Tibial artery (tissue), 4 donors: ENCODE data around the gene MUC5B.

Source experiments
- DNase-seq, 2 donors: peaks; one replicate each; pipeline ENCODE4 v3.0.0-alpha.2; 2019
- H3K27ac ChIP-seq, 2 donors: fragments of 200-600 bp; sonication (generic) in 1 of 2; 1 replicate in 1 of 2; 2 replicates in 1 of 2; pipeline ENCODE4 v1.5.1; 2018 to 2019; ENCODE audit warnings: mild to moderate bottlenecking in 1 of 2
- H3K27me3 ChIP-seq, 2 donors: fragments of 200-600 bp; sonication (generic) in 1 of 2; one replicate each; pipeline versions ENCODE4 v1.5.1 to v1.6.0; 2016 to 2019
- H3K36me3 ChIP-seq, 3 donors: fragments of 200-600 bp; sonication (generic) in 2 of 3; one replicate each; pipeline ENCODE4 v1.5.1; 2016 to 2019; ENCODE audit warnings: mild to moderate bottlenecking in 2 of 3
- H3K4me1 ChIP-seq, 4 donors: fragments of 200-600 bp; sonication (generic) in 2 of 4; 1 replicate in 3 of 4; 2 replicates in 1 of 4; pipeline ENCODE4 v1.5.1; 2016 to 2019
- H3K4me3 ChIP-seq, 2 donors: fragments of 200-600 bp; sonication (generic) in 1 of 2; 1 replicate in 1 of 2; 2 replicates in 1 of 2; pipeline ENCODE4 v1.5.1; 2018 to 2019; ENCODE audit warnings: mild to moderate bottlenecking in 2 of 2
- H3K9me3 ChIP-seq, 3 donors: fragments of 200-600 bp; sonication (generic) in 1 of 3; one replicate each; pipeline ENCODE4 v1.5.1; 2016 to 2019
- intact Hi-C: fragments of 100-400 bp; cut with DNase I; formaldehyde crosslinking; loops from one replicate; pipeline ENCODE4 v1.15.0; 2023; ENCODE audit warnings: low total_unique reads
- TF ChIP-seq, protein P1 (sequence below), 2 experiments: fragments of 200-600 bp in 1 of 2; fragments of 450-650 bp in 1 of 2; IDR thresholded peaks; one replicate each; pipeline ENCODE4 v1.5.1; 2017 to 2019; ENCODE audit warnings: antibody characterized with exemption in 2 of 2, mild to moderate bottlenecking in 1 of 2, moderate library complexity in 1 of 2

The MUC5B gene

DNA sequence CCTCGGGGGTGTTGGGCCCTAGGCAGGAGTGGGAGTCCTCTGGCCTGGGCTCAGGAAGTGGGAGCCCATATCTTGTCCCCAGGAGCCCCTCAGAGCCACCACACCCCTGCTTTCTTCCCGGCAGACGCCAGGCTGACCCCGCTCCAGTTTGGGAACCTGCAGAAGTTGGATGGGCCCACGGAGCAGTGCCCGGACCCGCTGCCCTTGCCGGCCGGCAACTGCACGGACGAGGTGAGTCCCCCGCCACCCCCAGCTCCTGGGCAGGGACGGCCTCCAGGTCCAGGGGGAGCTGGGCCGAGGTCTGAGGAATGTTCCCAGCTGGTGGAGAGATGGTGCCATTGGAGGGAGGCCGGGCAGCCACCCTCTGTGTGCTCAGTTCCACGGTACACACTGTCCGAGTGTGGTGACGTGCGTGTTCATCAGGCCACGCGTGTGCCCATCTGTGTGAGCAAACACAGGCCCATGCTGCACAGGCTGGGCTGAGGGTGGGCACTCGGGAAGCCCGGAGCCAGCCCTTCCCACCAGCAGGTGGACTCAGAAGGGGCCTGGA is 4.8 kb downstream of the MUC5B start:
- no peak overlapping the region for H3K4me3 ChIP-seq
- no peaks in the 10 kb centered on the region for H3K36me3 ChIP-seq
- no peaks in the 10 kb centered on the region for H3K9me3 ChIP-seq
- intact Hi-C loops, result no loop called here
- TF ChIP-seq, protein P1, sequence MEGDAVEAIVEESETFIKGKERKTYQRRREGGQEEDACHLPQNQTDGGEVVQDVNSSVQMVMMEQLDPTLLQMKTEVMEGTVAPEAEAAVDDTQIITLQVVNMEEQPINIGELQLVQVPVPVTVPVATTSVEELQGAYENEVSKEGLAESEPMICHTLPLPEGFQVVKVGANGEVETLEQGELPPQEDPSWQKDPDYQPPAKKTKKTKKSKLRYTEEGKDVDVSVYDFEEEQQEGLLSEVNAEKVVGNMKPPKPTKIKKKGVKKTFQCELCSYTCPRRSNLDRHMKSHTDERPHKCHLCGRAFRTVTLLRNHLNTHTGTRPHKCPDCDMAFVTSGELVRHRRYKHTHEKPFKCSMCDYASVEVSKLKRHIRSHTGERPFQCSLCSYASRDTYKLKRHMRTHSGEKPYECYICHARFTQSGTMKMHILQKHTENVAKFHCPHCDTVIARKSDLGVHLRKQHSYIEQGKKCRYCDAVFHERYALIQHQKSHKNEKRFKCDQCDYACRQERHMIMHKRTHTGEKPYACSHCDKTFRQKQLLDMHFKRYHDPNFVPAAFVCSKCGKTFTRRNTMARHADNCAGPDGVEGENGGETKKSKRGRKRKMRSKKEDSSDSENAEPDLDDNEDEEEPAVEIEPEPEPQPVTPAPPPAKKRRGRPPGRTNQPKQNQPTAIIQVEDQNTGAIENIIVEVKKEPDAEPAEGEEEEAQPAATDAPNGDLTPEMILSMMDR (IDR thresholded peaks at IDR 0.05), result no peak
- peaks cover 0 to 17% (median 0%) of the 10 kb centered on the region in 4 donors for H3K4me1 ChIP-seq
- peaks cover 0 to 93% of the 10 kb centered on the region in 2 donors for H3K27me3 ChIP-seq
- peak in 1 of 2 donors; percentile 60 for DNase-seq
- no peak overlapping the region for H3K27ac ChIP-seq

DNA sequence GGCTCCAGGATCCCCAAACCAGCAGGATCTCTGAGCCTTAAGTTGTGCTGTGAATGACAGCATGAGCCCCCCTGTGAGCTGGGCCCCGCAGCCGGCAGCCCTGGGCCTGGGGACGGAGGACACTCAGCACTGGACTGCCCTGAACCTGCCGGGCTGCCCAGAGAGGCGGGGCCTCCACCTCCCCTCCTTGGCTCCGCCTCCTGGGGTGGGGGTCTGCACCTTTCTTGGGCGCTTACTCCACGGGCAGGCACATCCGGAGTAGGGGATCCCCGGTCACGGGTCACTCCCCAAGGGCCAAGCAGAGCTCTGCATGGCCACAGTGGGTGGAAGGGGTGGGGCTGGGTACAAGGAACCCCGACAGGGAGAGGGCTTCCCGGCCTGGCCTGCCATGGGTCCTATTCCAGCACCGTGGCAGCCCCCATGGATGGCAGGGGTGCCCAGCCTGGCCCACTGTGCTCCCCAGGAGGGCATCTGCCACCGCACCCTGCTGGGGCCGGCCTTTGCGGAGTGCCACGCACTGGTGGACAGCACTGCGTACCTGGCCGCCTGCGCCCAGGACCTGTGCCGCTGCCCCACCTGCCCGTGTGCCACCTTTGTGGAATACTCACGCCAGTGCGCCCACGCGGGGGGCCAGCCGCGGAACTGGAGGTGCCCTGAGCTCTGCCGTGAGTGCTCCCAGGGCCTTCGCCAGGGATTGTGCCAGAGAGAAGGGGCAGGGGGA is 5.4 kb downstream of the MUC5B start:
- TF ChIP-seq, protein P1 (IDR thresholded peaks at IDR 0.05), result no peak
- Histone ChIP-seq H3K4me1 (peaks cover 0 to 10% (median 0%) of the 10 kb centered on the region in 4 donors), H3K4me3 (no peak overlapping the region), H3K27me3 (peaks cover 0 to 86% of the 10 kb centered on the region in 2 donors), H3K36me3 (no peaks in the 10 kb centered on the region), H3K27ac (no peak overlapping the region), H3K9me3 (no peaks in the 10 kb centered on the region)
- intact Hi-C loops, result no loop called here
- peak in 1 of 2 donors; percentile 63 for DNase-seq

GRCh38 chr11:1228921-1229451 is 6.1 kb downstream of the MUC5B start:
- Histone ChIP-seq H3K4me1 (peaks cover 0 to 3% (median 0%) of the 10 kb centered on the region in 4 donors), H3K27ac (no peak overlapping the region), H3K27me3 (peaks cover 0 to 79% of the 10 kb centered on the region in 2 donors), H3K9me3 (no peaks in the 10 kb centered on the region), H3K4me3 (no peak overlapping the region), H3K36me3 (no peaks in the 10 kb centered on the region)
- peak in 1 of 2 donors; percentile 59 for DNase-seq
- intact Hi-C loops, result no loop called here
- TF ChIP-seq, protein P1 (IDR thresholded peaks at IDR 0.05), result no peak

- H3K27ac ChIP-seq, result no peak overlapping the region
- peaks cover 0 to 73% of the 10 kb centered on the region in 2 donors for H3K27me3 ChIP-seq
- TF ChIP-seq, protein P1 (IDR thresholded peaks at IDR 0.05), result no peak
- DNase-seq, result peak in 1 of 2 donors; percentile 60
- intact Hi-C loops, result no loop called here
- no peaks in the 10 kb centered on the region for H3K36me3 ChIP-seq
- no peak overlapping the region for H3K4me3 ChIP-seq
- H3K9me3 ChIP-seq, result no peaks in the 10 kb centered on the region
- no peaks in the 10 kb centered on the region for H3K4me1 ChIP-seq
Observed at GRCh38 chr11:1229471-1230120, 6.7 kb downstream of the MUC5B start.

GRCh38 chr11:1230121-1230455 is 7.2 kb downstream of the MUC5B start:
- Histone ChIP-seq H3K27ac (no peak overlapping the region), H3K36me3 (no peaks in the 10 kb centered on the region), H3K9me3 (no peaks in the 10 kb centered on the region), H3K4me3 (no peak overlapping the region), H3K27me3 (peaks cover 0 to 69% of the 10 kb centered on the region in 2 donors), H3K4me1 (no peaks in the 10 kb centered on the region)
- TF ChIP-seq, protein P1 (IDR thresholded peaks at IDR 0.05), result no peak
- peak in 1 of 2 donors; percentile 54 for DNase-seq
- intact Hi-C loops, result no loop called here
